MM.1S (cell line): ENCODE results near the gene MED15.
"Not testable (repeated sequence)": the region's sequence is repeated elsewhere in the genome, so short reads cannot be mapped to it uniquely, and the experiment has no call there.

Source experiments
- DNase-seq: peaks from one replicate; pipeline ENCODE4 v3.0.0-alpha.2; 2015
- H2AFZ ChIP-seq: fragments of 300-600 bp; sonication (generic); 2 replicates; pipeline ENCODE4 v1.6.0; 2016; ENCODE audit warnings: antibody characterized with exemption, low read length
- H3F3A ChIP-seq: fragments of 300-600 bp; sonication (generic); 2 replicates; pipeline ENCODE4 v1.6.1; 2016; ENCODE audit warnings: mild to moderate bottlenecking, antibody characterized with exemption, low read length, moderate library complexity, mixed read lengths; ENCODE audit not compliant: insufficient read depth
- H3K27ac ChIP-seq: fragments of 300-600 bp; sonication (generic); 2 replicates; pipeline ENCODE4 v1.5.1; 2016; ENCODE audit warnings: mild to moderate bottlenecking, low read length
- H3K27me3 ChIP-seq: fragments of 300-600 bp; sonication (generic); replicated peaks from 2 replicates; pipeline ENCODE4 v1.6.0; 2016; ENCODE audit warnings: low read length; ENCODE audit not compliant: insufficient read depth
- H3K36me3 ChIP-seq: fragments of 300-600 bp; sonication (generic); replicated peaks from 2 replicates; pipeline ENCODE4 v1.6.1; 2016; ENCODE audit warnings: mild to moderate bottlenecking, low read length, mixed read lengths; ENCODE audit not compliant: insufficient read depth
- H3K4me1 ChIP-seq: fragments of 300-600 bp; sonication (generic); 2 replicates; pipeline ENCODE4 v1.6.1; 2016; ENCODE audit warnings: low read length, mixed read lengths
- H3K4me2 ChIP-seq: fragments of 300-600 bp; sonication (generic); 2 replicates; pipeline ENCODE4 v1.6.0; 2016; ENCODE audit warnings: low read depth, low read length
- H3K4me3 ChIP-seq: fragments of 300-600 bp; sonication (generic); 2 replicates; pipeline ENCODE4 v1.5.1; 2016; ENCODE audit warnings: low read length, mixed read lengths
- H3K79me2 ChIP-seq: fragments of 300-600 bp; sonication (generic); 2 replicates; pipeline ENCODE4 v1.6.1; 2016; ENCODE audit warnings: mixed run types, low read length, mixed read lengths
- H3K9ac ChIP-seq: fragments of 300-600 bp; sonication (generic); 2 replicates; pipeline ENCODE4 v1.6.1; 2016; ENCODE audit warnings: low read length, mixed read lengths
- H3K9me2 ChIP-seq: fragments of 300-600 bp; sonication (generic); replicated peaks from 2 replicates; pipeline ENCODE4 v1.6.1; 2016; ENCODE audit warnings: mild to moderate bottlenecking, low read length, mixed read lengths; ENCODE audit not compliant: insufficient read depth
- H3K9me3 ChIP-seq: fragments of 300-600 bp; sonication (generic); replicated peaks from 2 replicates; pipeline ENCODE4 v1.6.1; 2016; ENCODE audit warnings: mild to moderate bottlenecking, low read length, mixed read lengths; ENCODE audit not compliant: insufficient read depth
- H4K20me1 ChIP-seq: fragments of 300-600 bp; sonication (generic); 2 replicates; pipeline ENCODE4 v1.6.1; 2016; ENCODE audit warnings: mild to moderate bottlenecking, low read length, moderate library complexity, mixed read lengths; ENCODE audit not compliant: insufficient read depth
- CTCF ChIP-seq: fragments of 300-600 bp; sonication (generic); IDR thresholded peaks from 2 replicates; pipeline ENCODE4 v1.5.1; 2016; ENCODE audit warnings: antibody characterized with exemption, low read length, mixed read lengths
- EZH2 ChIP-seq: fragments of 300-600 bp; sonication (generic); optimal IDR thresholded peaks from 2 replicates; pipeline ENCODE3; 2017; ENCODE audit warnings: low read depth, mild to moderate bottlenecking, antibody characterized with exemption, low read length, mixed read lengths
- EZH2phosphoT487 ChIP-seq: fragments of 300-600 bp; sonication (generic); IDR thresholded peaks from 2 replicates; pipeline ENCODE4 v1.6.1; 2018; ENCODE audit warnings: antibody characterized with exemption, low read length

Gene MED15

GRCh38 chr22:20506543-20507252, 712 bp upstream of the MED15 start:
- peaks cover 17% of the 10 kb centered on the region for H3K4me1 ChIP-seq
- H3K9me3 ChIP-seq: no peaks in the 10 kb centered on the region
- no peaks in the 10 kb centered on the region for H3K9me2 ChIP-seq
- no peaks in the 10 kb centered on the region for H3K36me3 ChIP-seq
- peak overlapping the region; percentile 73; the same call in 1 of the 2 replicates for H3K4me2 ChIP-seq
- no peaks in the 10 kb centered on the region for H3K27me3 ChIP-seq
- H4K20me1 ChIP-seq: peaks cover 22% of the 10 kb centered on the region
- DNase-seq: no peak
- peaks cover 13% of the 10 kb centered on the region for H3F3A ChIP-seq
- no peak overlapping the region for H3K27ac ChIP-seq
- TF ChIP-seq EZH2 (no peak), CTCF (no peak), EZH2phosphoT487 (no peak)
- peak overlapping the region; percentile 69 for H2AFZ ChIP-seq
- no peak overlapping the region; the same call in 1 of the 2 replicates for H3K9ac ChIP-seq
- H3K4me3 ChIP-seq: peak overlapping the region; percentile 95
- peaks cover 44% of the 10 kb centered on the region for H3K79me2 ChIP-seq

- peak overlapping the region; percentile 58 for H3K27ac ChIP-seq
- H2AFZ ChIP-seq: peak overlapping the region; percentile 69
- H3K4me2 ChIP-seq: peak overlapping the region; percentile 73
- DNase-seq, H3K36me3 ChIP-seq, H3K9me3 ChIP-seq, H3K9me2 ChIP-seq, H3K27me3 ChIP-seq: not testable (repeated sequence)
- H3K4me3 ChIP-seq: peak overlapping the region; percentile 95
- H3K4me1 ChIP-seq: peaks cover 17% of the 10 kb centered on the region
- peak overlapping the region; percentile 91 for H3K9ac ChIP-seq
- H4K20me1 ChIP-seq: peaks cover 22% of the 10 kb centered on the region
- peaks cover 13% of the 10 kb centered on the region for H3F3A ChIP-seq
- H3K79me2 ChIP-seq: peaks cover 58% of the 10 kb centered on the region
Observed at GRCh38 chr22:20508067-20508755, 801 bp downstream of the MED15 start.

GRCh38 chr22:20508815-20509271, 1.4 kb downstream of the MED15 start:
- peaks cover 23% of the 10 kb centered on the region for H4K20me1 ChIP-seq

DNA sequence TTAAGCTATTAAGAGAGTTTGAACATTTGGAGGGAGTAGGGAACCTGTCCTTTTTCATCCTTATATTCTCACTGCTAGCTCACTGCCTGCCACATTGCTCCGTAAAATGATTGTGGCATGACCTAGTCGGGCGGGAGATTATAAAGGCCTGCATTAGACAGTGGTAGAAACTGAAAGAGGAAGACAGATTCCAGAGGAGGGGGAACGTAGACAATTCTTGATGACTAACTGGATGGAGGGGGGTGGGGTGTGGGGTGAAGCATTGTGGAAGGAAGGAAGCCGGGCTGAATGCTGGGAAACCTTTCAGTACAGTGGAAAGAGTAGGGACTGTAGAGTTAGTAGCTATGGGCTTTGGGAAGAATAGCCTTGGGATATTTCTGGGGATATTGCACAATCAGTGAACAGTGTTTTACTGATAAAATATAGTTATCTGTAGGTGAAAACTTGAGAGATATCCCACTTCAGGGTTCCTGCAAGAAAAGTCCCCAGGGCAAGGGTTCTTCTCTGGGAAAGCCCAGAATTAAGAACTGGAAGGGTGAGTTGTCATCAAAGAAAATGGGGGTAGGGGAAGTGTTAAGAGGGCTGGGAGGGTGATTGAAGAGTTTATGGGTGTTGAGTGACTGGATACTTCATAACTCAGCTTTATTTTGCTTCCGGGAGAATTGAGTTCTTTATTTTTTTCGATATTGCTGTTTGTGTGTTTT, 2.1 kb downstream of the MED15 start:
- Histone ChIP-seq H2AFZ (no peak overlapping the region), H3K9ac (peak overlapping the region; percentile 53; the same call in 1 of the 2 replicates), H3K4me1 (peaks cover 17% of the 10 kb centered on the region), H3K36me3 (no peaks in the 10 kb centered on the region), H3F3A (peaks cover 13% of the 10 kb centered on the region), H3K4me2 (peak overlapping the region; percentile 73), H3K9me2 (no peaks in the 10 kb centered on the region), H4K20me1 (peaks cover 30% of the 10 kb centered on the region), H3K4me3 (peak overlapping the region; percentile 95), H3K27ac (peak overlapping the region; percentile 58; the same call in 1 of the 2 replicates), H3K79me2 (peaks cover 71% of the 10 kb centered on the region), H3K27me3 (no peaks in the 10 kb centered on the region), H3K9me3 (no peaks in the 10 kb centered on the region)
- peak; percentile 65 for DNase-seq
- TF ChIP-seq EZH2 (no peak), CTCF (no peak), EZH2phosphoT487 (no peak)

More at GRCh38 chr22:20508815-20509271, 1.4 kb downstream of the MED15 start:
- H3K79me2 ChIP-seq: peaks cover 64% of the 10 kb centered on the region
- H3K27ac ChIP-seq: peak overlapping the region; percentile 58; the same call in 1 of the 2 replicates
- H3K4me1 ChIP-seq: peaks cover 17% of the 10 kb centered on the region
- no peak for DNase-seq
- H3K4me3 ChIP-seq: peak overlapping the region; percentile 95
- H3K9me2 ChIP-seq: no peaks in the 10 kb centered on the region
- H3F3A ChIP-seq: peaks cover 13% of the 10 kb centered on the region
- H3K9me3 ChIP-seq: no peaks in the 10 kb centered on the region
- TF ChIP-seq EZH2phosphoT487: no peak
- peak overlapping the region; percentile 53; the same call in 1 of the 2 replicates for H3K9ac ChIP-seq
- H3K4me2 ChIP-seq: peak overlapping the region; percentile 73
- no peaks in the 10 kb centered on the region for H3K36me3 ChIP-seq
- no peaks in the 10 kb centered on the region for H3K27me3 ChIP-seq
- H2AFZ ChIP-seq: no peak overlapping the region
